ENCODE results near the gene GAB3.

DNA sequence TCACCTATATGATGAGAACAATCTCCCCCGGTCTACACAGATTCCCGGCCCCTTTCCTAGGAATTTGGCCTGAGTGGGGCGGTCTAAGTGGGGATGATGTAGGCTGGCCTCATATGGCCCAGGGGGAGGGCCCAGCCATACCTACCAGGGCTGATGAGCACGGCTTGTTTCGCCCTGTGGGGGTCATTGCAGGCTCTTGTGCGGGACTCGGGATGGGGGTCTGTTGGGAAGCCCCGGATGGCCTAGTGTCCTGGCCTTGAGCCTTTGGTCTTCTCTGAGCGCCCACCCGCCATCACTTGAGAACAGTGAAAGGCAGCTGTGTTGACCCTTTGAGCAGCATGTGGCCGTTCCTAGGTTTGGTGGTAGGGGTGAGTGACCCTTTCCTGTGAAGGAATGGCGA lies 92.7 kb downstream of the GAB3 start:
- TF ChIP-seq CREB1 (CRISPR knock-in tag; IDR thresholded peaks at IDR 0.05; ENCODE audit: low read depth) (no peak), NANOG (IDR thresholded peaks at IDR 0.05; ENCODE audit: borderline replicate concordance) (no peak), POLR2AphosphoS5 (IDR thresholded peaks at IDR 0.05; ENCODE audit: low read depth) (no peak), EZH2phosphoT487 (IDR thresholded peaks at IDR 0.05; ENCODE audit: unreplicated experiment) (no peak)
- TF ChIP-seq, protein P1, sequence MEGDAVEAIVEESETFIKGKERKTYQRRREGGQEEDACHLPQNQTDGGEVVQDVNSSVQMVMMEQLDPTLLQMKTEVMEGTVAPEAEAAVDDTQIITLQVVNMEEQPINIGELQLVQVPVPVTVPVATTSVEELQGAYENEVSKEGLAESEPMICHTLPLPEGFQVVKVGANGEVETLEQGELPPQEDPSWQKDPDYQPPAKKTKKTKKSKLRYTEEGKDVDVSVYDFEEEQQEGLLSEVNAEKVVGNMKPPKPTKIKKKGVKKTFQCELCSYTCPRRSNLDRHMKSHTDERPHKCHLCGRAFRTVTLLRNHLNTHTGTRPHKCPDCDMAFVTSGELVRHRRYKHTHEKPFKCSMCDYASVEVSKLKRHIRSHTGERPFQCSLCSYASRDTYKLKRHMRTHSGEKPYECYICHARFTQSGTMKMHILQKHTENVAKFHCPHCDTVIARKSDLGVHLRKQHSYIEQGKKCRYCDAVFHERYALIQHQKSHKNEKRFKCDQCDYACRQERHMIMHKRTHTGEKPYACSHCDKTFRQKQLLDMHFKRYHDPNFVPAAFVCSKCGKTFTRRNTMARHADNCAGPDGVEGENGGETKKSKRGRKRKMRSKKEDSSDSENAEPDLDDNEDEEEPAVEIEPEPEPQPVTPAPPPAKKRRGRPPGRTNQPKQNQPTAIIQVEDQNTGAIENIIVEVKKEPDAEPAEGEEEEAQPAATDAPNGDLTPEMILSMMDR (conservative IDR thresholded peaks at IDR 0.05; ENCODE audit: low read depth in 2 of 2): no peak
